Measurements from ENCODE around the gene MFNG.

Gene MFNG

GRCh38 chr22:37493979-37494378 lies 7.8 kb upstream of the MFNG start:
- DNase-seq (ENCODE audit: low spot score) = no peak

- DNase-seq (ENCODE audit: low spot score) = peak; percentile 63
These were observed 6.5 kb upstream of the MFNG start for GRCh38 chr22:37492428-37493344.

- DNase-seq (ENCODE audit: low spot score) = no peak
These were observed 5.6 kb upstream of the MFNG start for GRCh38 chr22:37491559-37492427.

GRCh38 chr22:37491106-37491505 lies 4.9 kb upstream of the MFNG start:
- no peak for DNase-seq (ENCODE audit: low spot score)

GRCh38 chr22:37489983-37490382 lies 3.8 kb upstream of the MFNG start:
- DNase-seq (ENCODE audit: low spot score) = no peak

GRCh38 chr22:37488337-37489135 lies 2.4 kb upstream of the MFNG start:
- no peak for DNase-seq (ENCODE audit: low spot score)

GRCh38 chr22:37487571-37487970 lies 1.4 kb upstream of the MFNG start:
- DNase-seq (ENCODE audit: low spot score) = no peak

- DNase-seq (ENCODE audit: low spot score) = no peak
These were observed 945 bp upstream of the MFNG start for GRCh38 chr22:37487129-37487528.

- DNase-seq (ENCODE audit: low spot score) = no peak
These were observed 575 bp downstream of the MFNG start for GRCh38 chr22:37485395-37486223.

GRCh38 chr22:37484480-37485394 lies 1.4 kb downstream of the MFNG start:
- DNase-seq (ENCODE audit: low spot score) = no peak

GRCh38 chr22:37483050-37483449 lies 3.1 kb downstream of the MFNG start:
- DNase-seq (ENCODE audit: low spot score) = no peak

GRCh38 chr22:37482244-37482643 lies 3.9 kb downstream of the MFNG start:
- DNase-seq (ENCODE audit: low spot score) = no peak

- no peak for DNase-seq (ENCODE audit: low spot score)
These were observed 4.8 kb downstream of the MFNG start for GRCh38 chr22:37481347-37481907.

GRCh38 chr22:37480387-37481346 lies 5.5 kb downstream of the MFNG start:
- no peak for DNase-seq (ENCODE audit: low spot score)

- DNase-seq (ENCODE audit: low spot score) = no peak
These were observed 7.0 kb downstream of the MFNG start for GRCh38 chr22:37479196-37479595.

GRCh38 chr22:37476389-37477329 lies 9.5 kb downstream of the MFNG start:
- DNase-seq (ENCODE audit: low spot score) = no peak

- no peak for DNase-seq (ENCODE audit: low spot score)
These were observed 11.6 kb downstream of the MFNG start for GRCh38 chr22:37474447-37475090.
